ENCODE results near the gene PHRF1.

PHRF1 gene

GRCh38 chr11:539971-540481 lies 36.2 kb upstream of the PHRF1 start:
- DNase-seq: no peak

- no peak for DNase-seq
Observed at GRCh38 chr11:540583-541432, 35.5 kb upstream of the PHRF1 start.

- no peak for DNase-seq
Observed at GRCh38 chr11:541433-541885, 34.8 kb upstream of the PHRF1 start.

- DNase-seq: no peak
Observed at GRCh38 chr11:544817-545166, 31.5 kb upstream of the PHRF1 start.

- DNase-seq: no peak
Observed at GRCh38 chr11:545171-545570, 31.1 kb upstream of the PHRF1 start.

- DNase-seq: no peak
Observed at GRCh38 chr11:548700-549603, 27.3 kb upstream of the PHRF1 start.

GRCh38 chr11:550021-550745 lies 26.1 kb upstream of the PHRF1 start:
- no peak for DNase-seq

- no peak for DNase-seq
Observed at GRCh38 chr11:550746-551085, 25.6 kb upstream of the PHRF1 start.

- DNase-seq: no peak
Observed at GRCh38 chr11:551131-551530, 25.1 kb upstream of the PHRF1 start.

GRCh38 chr11:551596-551995 lies 24.7 kb upstream of the PHRF1 start:
- DNase-seq: no peak

- DNase-seq: no peak
Observed at GRCh38 chr11:553083-553987, 22.9 kb upstream of the PHRF1 start.

- no peak for DNase-seq
Observed at GRCh38 chr11:553988-554340, 22.3 kb upstream of the PHRF1 start.

- DNase-seq: no peak
Observed at GRCh38 chr11:554428-555226, 21.6 kb upstream of the PHRF1 start.

- DNase-seq: no peak
Observed at GRCh38 chr11:555227-555779, 21.0 kb upstream of the PHRF1 start.

GRCh38 chr11:555780-556661 lies 20.2 kb upstream of the PHRF1 start:
- no peak for DNase-seq

- no peak for DNase-seq
Observed at GRCh38 chr11:556662-557256, 19.5 kb upstream of the PHRF1 start.

- DNase-seq: no peak
Observed at GRCh38 chr11:557328-558132, 18.7 kb upstream of the PHRF1 start.

- no peak for DNase-seq
Observed at GRCh38 chr11:558503-558902, 17.8 kb upstream of the PHRF1 start.
